Ishikawa (cell line): ENCODE data around the gene RAI14.

Source experiments
- TEAD4 ChIP-seq: IDR thresholded peaks from 2 replicates; pipeline ENCODE4 v1.6.1; 2012
- YY1 ChIP-seq: IDR thresholded peaks from 2 replicates; pipeline ENCODE4 v1.6.1; 2012; ENCODE audit warnings: low read depth

- TF ChIP-seq YY1 = no peak
- TF ChIP-seq TEAD4 = no peak
Observed at GRCh38 chr5:34621277-34622097, 34.6 kb upstream of the RAI14 start.
